GM21619 (cell line): ENCODE data around the gene GRIN2A.
A peak's percentile ranks its signal among the peaks of the same experiment; 100 is the strongest.

Experiments used
- ATAC-seq: cut with Tn5 transposase; IDR thresholded peaks from one replicate; pipeline ENCODE4 v1.9.1; 2021; ENCODE audit not compliant: unreplicated experiment

The GRIN2A gene

GRCh38 chr16:9977333-9977897 is 204.8 kb downstream of the GRIN2A start:
- no peak for ATAC-seq

- no peak for ATAC-seq
Measured at GRCh38 chr16:9976601-9977000, 205.6 kb downstream of the GRIN2A start.

GRCh38 chr16:9971907-9972306 is 210.3 kb downstream of the GRIN2A start:
- ATAC-seq: no peak

GRCh38 chr16:9970796-9971195 is 211.4 kb downstream of the GRIN2A start:
- ATAC-seq: no peak

GRCh38 chr16:9970244-9970643 is 212.0 kb downstream of the GRIN2A start:
- ATAC-seq: no peak

- ATAC-seq: no peak
Measured at GRCh38 chr16:9969580-9969979, 212.6 kb downstream of the GRIN2A start.

GRCh38 chr16:9966569-9967157 is 215.6 kb downstream of the GRIN2A start:
- peak; percentile 91 for ATAC-seq

GRCh38 chr16:9965079-9965478 is 217.1 kb downstream of the GRIN2A start:
- ATAC-seq: no peak

GRCh38 chr16:9964426-9964825 is 217.8 kb downstream of the GRIN2A start:
- no peak for ATAC-seq

- no peak for ATAC-seq
Measured at GRCh38 chr16:9957433-9957832, 224.8 kb downstream of the GRIN2A start.

GRCh38 chr16:9957002-9957401 is 225.2 kb downstream of the GRIN2A start:
- no peak for ATAC-seq

- ATAC-seq: no peak
Measured at GRCh38 chr16:9955677-9956076, 226.6 kb downstream of the GRIN2A start.

GRCh38 chr16:9953908-9954570 is 228.2 kb downstream of the GRIN2A start:
- no peak for ATAC-seq

GRCh38 chr16:9950658-9951057 is 231.6 kb downstream of the GRIN2A start:
- ATAC-seq: no peak

GRCh38 chr16:9949396-9949795 is 232.8 kb downstream of the GRIN2A start:
- ATAC-seq: no peak

GRCh38 chr16:9948933-9949332 is 233.3 kb downstream of the GRIN2A start:
- ATAC-seq: no peak

- no peak for ATAC-seq
Measured at GRCh38 chr16:9946022-9946720, 236.1 kb downstream of the GRIN2A start.

- ATAC-seq: no peak
Measured at GRCh38 chr16:9943121-9943520, 239.1 kb downstream of the GRIN2A start.

- ATAC-seq: no peak
Measured at GRCh38 chr16:9941245-9941644, 241.0 kb downstream of the GRIN2A start.

- no peak for ATAC-seq
Measured at GRCh38 chr16:9934723-9935508, 247.3 kb downstream of the GRIN2A start.
